ENCODE data around the gene CBLB. TPM values are rescaled to one million over a fixed set of nuclear protein-coding genes. Genes with fewer than 3 reads are reported as not detected.

CBLB gene
- total and polyA plus RNA-seq, 9 of the 15 experiments (the other 6 are each of a cell fraction or from before 2014, with no cell fraction given) = 1.8 to 8.1 (median 5.3) TPM

DNA sequence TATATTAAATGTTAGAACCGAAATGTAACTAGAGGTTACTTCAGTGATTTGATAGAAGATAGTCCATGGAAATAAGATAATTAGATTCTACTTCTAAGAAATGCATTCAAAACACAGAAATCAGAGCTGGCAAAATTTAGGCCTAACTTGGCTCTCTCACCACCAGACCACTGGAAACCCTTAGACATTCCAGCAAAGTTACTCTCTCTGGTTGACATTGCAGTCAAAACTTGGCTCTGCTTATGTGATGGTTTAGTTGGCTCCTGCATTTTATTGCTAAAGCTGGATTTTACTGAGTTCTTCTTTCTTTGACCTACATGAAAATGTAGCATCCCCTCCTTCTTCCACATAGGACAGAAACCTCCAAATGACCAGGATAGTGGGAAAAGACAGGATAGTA, 35.4 kb upstream of the CBLB start:
- Histone ChIP-seq H3K9me1 (ENCODE audit: control insufficient read depth, insufficient read depth, low read length) (no peaks in the 10 kb centered on the region), H3K27ac (ENCODE audit: extremely low read depth, low read depth, low read length) (no peak overlapping the region), H3K9me3 (replicated peaks; ENCODE audit: control insufficient read depth, insufficient read depth, low read depth, low read length) (no peaks in the 10 kb centered on the region), H3K4me1 (replicated peaks in 1 of 2; ENCODE audit: control insufficient read depth in 2 of 2, insufficient read depth in 2 of 2, low read length in 2 of 2) (no peaks in the 10 kb centered on the region), H2AFZ (ENCODE audit: low read depth, low read length) (no peak overlapping the region), H3K4me3 (no peak overlapping the region), H3K36me3 (ENCODE audit: control insufficient read depth, insufficient read depth, low read length) (no peaks in the 10 kb centered on the region), H3K4me2 (ENCODE audit: insufficient read depth, low read length) (no peak overlapping the region), H3K27me3 (ENCODE audit: control insufficient read depth in 2 of 2, insufficient read depth in 2 of 2, low read length in 2 of 2) (no peaks in the 10 kb centered on the region), H3K9ac (ENCODE audit: insufficient read depth in 1 of 2, low read depth in 2 of 2, low read length in 2 of 2) (no peak overlapping the region), H3K79me2 (ENCODE audit: control insufficient read depth, insufficient read depth, low read length) (no peaks in the 10 kb centered on the region), H4K20me1 (replicated peaks; ENCODE audit: control insufficient read depth, insufficient read depth, low read length) (no peaks in the 10 kb centered on the region)
- FAIRE-seq (no peak), DNase-seq (ENCODE audit: extremely low read depth in 1 of 4, low spot score in 3 of 4) (no peak), ATAC-seq (no peak)
- 33% methylated on average over 1 of the region's 1 CpG for WGBS (ENCODE audit: insufficient coverage, low coverage, missing lambda C conversion rate)
- ChIA-PET POLR2A (no interaction called here), CTCF (ENCODE audit: low intra/inter-chr PET ratio) (no interaction called here)
- in situ Hi-C loops (cut with MboI) (no loop called here), intact Hi-C loops (cut with micrococcal nuclease) (no loop called here)
- no TSS peak for BruUV-seq (replicated peaks)
- TF ChIP-seq PYGO2 (tag; IDR thresholded peaks at IDR 0.05) (no peak), ELF4 (CRISPR knock-in tag; IDR thresholded peaks at IDR 0.05) (no peak), RBM22 (IDR thresholded peaks at IDR 0.05; ENCODE audit: low read depth, low read length, poor library complexity, severe bottlenecking) (no peak), CBFA2T3 (IDR thresholded peaks at IDR 0.05) (no peak), CTCFL (IDR thresholded peaks at IDR 0.05; ENCODE audit: borderline replicate concordance, insufficient read depth, low read depth, low read length, poor library complexity, severe bottlenecking) (no peak), ASH1L (IDR thresholded peaks at IDR 0.05; ENCODE audit: borderline replicate concordance, low read depth, partially characterized antibody) (no peak), POLR2H (tag; IDR thresholded peaks at IDR 0.05; ENCODE audit: low read depth) (no peak), ZNF239 (CRISPR knock-in tag; IDR thresholded peaks at IDR 0.05) (no peak)
- TF ChIP-seq, protein P1, sequence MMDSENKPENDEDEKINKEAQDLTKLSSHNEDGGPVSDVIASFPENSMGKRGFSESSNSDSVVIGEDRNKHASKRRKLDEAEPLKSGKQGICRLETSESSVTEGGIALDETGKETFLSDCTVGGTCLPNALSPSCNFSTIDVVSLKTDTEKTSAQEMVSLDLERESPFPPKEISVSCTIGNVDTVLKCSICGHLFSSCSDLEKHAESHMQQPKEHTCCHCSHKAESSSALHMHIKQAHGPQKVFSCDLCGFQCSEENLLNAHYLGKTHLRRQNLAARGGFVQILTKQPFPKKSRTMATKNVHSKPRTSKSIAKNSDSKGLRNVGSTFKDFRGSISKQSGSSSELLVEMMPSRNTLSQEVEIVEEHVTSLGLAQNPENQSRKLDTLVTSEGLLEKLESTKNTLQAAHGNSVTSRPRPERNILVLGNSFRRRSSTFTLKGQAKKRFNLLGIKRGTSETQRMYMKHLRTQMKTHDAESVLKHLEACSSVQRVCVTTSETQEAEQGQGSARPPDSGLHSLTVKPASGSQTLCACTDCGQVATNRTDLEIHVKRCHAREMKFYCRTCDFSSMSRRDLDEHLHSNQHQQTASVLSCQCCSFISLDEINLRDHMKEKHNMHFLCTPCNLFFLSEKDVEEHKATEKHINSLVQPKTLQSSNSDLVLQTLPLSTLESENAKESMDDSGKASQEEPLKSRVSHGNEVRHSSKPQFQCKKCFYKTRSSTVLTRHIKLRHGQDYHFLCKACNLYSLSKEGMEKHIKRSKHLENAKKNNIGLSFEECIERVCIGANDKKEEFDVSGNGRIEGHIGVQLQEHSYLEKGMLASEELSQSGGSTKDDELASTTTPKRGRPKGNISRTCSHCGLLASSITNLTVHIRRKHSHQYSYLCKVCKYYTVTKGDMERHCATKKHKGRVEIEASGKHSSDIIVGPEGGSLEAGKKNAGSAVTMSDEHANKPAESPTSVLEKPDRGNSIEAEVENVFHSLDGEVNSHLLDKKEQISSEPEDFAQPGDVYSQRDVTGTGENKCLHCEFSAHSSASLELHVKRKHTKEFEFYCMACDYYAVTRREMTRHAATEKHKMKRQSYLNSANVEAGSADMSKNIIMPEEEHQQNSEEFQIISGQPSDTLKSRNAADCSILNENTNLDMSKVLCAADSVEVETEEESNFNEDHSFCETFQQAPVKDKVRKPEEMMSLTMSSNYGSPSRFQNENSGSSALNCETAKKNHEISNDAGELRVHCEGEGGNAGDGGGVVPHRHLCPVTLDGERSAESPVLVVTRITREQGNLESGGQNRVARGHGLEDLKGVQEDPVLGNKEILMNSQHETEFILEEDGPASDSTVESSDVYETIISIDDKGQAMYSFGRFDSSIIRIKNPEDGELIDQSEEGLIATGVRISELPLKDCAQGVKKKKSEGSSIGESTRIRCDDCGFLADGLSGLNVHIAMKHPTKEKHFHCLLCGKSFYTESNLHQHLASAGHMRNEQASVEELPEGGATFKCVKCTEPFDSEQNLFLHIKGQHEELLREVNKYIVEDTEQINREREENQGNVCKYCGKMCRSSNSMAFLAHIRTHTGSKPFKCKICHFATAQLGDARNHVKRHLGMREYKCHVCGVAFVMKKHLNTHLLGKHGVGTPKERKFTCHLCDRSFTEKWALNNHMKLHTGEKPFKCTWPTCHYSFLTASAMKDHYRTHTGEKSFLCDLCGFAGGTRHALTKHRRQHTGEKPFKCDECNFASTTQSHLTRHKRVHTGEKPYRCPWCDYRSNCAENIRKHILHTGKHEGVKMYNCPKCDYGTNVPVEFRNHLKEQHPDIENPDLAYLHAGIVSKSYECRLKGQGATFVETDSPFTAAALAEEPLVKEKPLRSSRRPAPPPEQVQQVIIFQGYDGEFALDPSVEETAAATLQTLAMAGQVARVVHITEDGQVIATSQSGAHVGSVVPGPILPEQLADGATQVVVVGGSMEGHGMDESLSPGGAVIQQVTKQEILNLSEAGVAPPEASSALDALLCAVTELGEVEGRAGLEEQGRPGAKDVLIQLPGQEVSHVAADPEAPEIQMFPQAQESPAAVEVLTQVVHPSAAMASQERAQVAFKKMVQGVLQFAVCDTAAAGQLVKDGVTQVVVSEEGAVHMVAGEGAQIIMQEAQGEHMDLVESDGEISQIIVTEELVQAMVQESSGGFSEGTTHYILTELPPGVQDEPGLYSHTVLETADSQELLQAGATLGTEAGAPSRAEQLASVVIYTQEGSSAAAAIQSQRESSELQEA (IDR thresholded peaks at IDR 0.05; ENCODE audit: low read depth) = no peak

Data from K562 (cell line).